Neural cell (in vitro differentiated cells): ENCODE results near the gene PHYHD1.

ENCODE experiments used
- EP300 ChIP-seq: fragments of 450-650 bp; conservative IDR thresholded peaks from 2 replicates; pipeline ENCODE4 v1.6.1; 2014; ENCODE audit warnings: antibody characterized with exemption, mild to moderate bottlenecking, moderate library complexity; ENCODE audit not compliant: poor library complexity, severe bottlenecking
- EZH2 ChIP-seq: fragments of 200-600, 300-800 bp; shearing (Covaris generic), sonication (generic); IDR thresholded peaks from 2 replicates; pipeline ENCODE4 v1.6.1; 2014; ENCODE audit warnings: antibody characterized with exemption, low read length, borderline replicate concordance, mild to moderate bottlenecking; ENCODE audit not compliant: insufficient read depth, poor library complexity, severe bottlenecking
- MXI1 ChIP-seq: fragments of 450-650 bp; conservative IDR thresholded peaks from 2 replicates; pipeline ENCODE4 v1.6.1; 2014; ENCODE audit warnings: antibody characterized with exemption, mild to moderate bottlenecking; ENCODE audit not compliant: poor library complexity, severe bottlenecking
- POLR2AphosphoS5 ChIP-seq: IDR thresholded peaks from 2 replicates; pipeline ENCODE4 v1.6.1; 2012
- RAD21 ChIP-seq: fragments of 450-650 bp; conservative IDR thresholded peaks from 2 replicates; pipeline ENCODE4 v1.6.1; 2014; ENCODE audit warnings: antibody characterized with exemption, mild to moderate bottlenecking, moderate library complexity
- SMC3 ChIP-seq: fragments of 450-650 bp; conservative IDR thresholded peaks from 2 replicates; pipeline ENCODE4 v1.6.1; 2014; ENCODE audit warnings: antibody characterized with exemption, mild to moderate bottlenecking, moderate library complexity; ENCODE audit not compliant: poor library complexity
- TAF1 ChIP-seq: IDR thresholded peaks from 2 replicates; pipeline ENCODE4 v1.6.1; 2012; ENCODE audit warnings: low read depth
- TF ChIP-seq, protein P1 (sequence below): fragments of 450-650 bp; IDR thresholded peaks from 2 replicates; pipeline ENCODE4 v1.5.1; 2014; ENCODE audit warnings: antibody characterized with exemption, mild to moderate bottlenecking, moderate library complexity; ENCODE audit not compliant: poor library complexity, severe bottlenecking
- TF ChIP-seq, protein P2 (sequence below): IDR thresholded peaks from 2 replicates; pipeline ENCODE4 v1.6.1; 2012; ENCODE audit warnings: borderline replicate concordance

DNA sequence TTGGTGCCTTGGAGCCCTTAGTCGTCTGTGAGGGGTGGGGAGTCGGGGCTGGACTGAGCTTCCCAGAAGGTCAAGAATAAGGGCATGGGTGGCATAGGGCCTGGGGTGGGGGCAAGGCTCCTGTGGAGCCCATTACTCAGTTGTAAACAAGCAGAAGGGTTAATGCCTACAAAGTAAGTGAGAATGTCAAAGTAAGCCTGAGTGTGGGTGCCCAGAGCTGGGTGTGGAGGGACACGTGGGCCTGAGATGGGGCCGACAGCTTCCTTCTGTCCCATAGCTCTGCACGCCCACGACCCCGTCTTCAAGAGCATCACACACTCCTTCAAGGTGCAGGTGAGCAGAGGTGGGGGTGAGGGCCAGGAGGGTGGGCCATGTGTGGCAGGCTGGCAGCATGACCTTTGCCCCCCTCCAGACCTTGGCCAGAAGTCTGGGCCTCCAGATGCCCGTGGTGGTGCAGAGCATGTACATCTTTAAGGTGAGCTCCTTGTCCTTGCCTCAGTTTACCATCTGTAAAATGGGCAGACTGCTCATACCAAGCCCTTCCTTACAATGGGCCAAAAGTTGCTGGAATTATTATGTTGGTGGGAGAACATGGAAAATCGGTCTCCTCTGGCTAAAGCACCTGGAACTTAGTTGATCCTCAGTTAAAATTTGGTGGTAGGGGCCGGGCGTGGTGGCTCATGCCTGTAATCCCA is 15.5 kb downstream of the PHYHD1 start:
- TF ChIP-seq, protein P1, sequence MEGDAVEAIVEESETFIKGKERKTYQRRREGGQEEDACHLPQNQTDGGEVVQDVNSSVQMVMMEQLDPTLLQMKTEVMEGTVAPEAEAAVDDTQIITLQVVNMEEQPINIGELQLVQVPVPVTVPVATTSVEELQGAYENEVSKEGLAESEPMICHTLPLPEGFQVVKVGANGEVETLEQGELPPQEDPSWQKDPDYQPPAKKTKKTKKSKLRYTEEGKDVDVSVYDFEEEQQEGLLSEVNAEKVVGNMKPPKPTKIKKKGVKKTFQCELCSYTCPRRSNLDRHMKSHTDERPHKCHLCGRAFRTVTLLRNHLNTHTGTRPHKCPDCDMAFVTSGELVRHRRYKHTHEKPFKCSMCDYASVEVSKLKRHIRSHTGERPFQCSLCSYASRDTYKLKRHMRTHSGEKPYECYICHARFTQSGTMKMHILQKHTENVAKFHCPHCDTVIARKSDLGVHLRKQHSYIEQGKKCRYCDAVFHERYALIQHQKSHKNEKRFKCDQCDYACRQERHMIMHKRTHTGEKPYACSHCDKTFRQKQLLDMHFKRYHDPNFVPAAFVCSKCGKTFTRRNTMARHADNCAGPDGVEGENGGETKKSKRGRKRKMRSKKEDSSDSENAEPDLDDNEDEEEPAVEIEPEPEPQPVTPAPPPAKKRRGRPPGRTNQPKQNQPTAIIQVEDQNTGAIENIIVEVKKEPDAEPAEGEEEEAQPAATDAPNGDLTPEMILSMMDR, result no peak
- TF ChIP-seq EZH2 (no peak), POLR2AphosphoS5 (no peak), RAD21 (no peak), SMC3 (no peak), TAF1 (no peak), EP300 (no peak), MXI1 (no peak)
- TF ChIP-seq, protein P2, sequence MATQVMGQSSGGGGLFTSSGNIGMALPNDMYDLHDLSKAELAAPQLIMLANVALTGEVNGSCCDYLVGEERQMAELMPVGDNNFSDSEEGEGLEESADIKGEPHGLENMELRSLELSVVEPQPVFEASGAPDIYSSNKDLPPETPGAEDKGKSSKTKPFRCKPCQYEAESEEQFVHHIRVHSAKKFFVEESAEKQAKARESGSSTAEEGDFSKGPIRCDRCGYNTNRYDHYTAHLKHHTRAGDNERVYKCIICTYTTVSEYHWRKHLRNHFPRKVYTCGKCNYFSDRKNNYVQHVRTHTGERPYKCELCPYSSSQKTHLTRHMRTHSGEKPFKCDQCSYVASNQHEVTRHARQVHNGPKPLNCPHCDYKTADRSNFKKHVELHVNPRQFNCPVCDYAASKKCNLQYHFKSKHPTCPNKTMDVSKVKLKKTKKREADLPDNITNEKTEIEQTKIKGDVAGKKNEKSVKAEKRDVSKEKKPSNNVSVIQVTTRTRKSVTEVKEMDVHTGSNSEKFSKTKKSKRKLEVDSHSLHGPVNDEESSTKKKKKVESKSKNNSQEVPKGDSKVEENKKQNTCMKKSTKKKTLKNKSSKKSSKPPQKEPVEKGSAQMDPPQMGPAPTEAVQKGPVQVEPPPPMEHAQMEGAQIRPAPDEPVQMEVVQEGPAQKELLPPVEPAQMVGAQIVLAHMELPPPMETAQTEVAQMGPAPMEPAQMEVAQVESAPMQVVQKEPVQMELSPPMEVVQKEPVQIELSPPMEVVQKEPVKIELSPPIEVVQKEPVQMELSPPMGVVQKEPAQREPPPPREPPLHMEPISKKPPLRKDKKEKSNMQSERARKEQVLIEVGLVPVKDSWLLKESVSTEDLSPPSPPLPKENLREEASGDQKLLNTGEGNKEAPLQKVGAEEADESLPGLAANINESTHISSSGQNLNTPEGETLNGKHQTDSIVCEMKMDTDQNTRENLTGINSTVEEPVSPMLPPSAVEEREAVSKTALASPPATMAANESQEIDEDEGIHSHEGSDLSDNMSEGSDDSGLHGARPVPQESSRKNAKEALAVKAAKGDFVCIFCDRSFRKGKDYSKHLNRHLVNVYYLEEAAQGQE, result no peak
